HepG2 (cell line): ENCODE measurements around the gene JPT1. TPM values are rescaled to one million over a fixed set of nuclear protein-coding genes. Genes with fewer than 3 reads are reported as not detected.

Experiments used
- ADNP ChIP-seq: sonication (generic); formaldehyde crosslinking; IDR thresholded peaks from 2 replicates; pipeline ENCODE4 v1.4.0; 2020; ENCODE audit warnings: missing genetic modification reagents
- ATM ChIP-seq: fragments of 450-650 bp; IDR thresholded peaks from 2 replicates; pipeline ENCODE4 v1.7.1; 2017; ENCODE audit warnings: mild to moderate bottlenecking, borderline replicate concordance
- BORCS8-MEF2B ChIP-seq: sonication (generic); formaldehyde crosslinking; IDR thresholded peaks from 2 replicates; pipeline ENCODE4 v1.8.0; 2022; ENCODE audit warnings: mild to moderate bottlenecking, missing genetic modification reagents
- EED ChIP-seq: sonication (generic); formaldehyde crosslinking; IDR thresholded peaks from 2 replicates; pipeline ENCODE4 v1.5.0; 2020; ENCODE audit warnings: mild to moderate bottlenecking, missing genetic modification reagents
- HIVEP1 ChIP-seq: sonication (generic); formaldehyde crosslinking; IDR thresholded peaks from 2 replicates; pipeline ENCODE4 v1.4.0; 2020; ENCODE audit warnings: mild to moderate bottlenecking, missing genetic modification reagents
- IKZF4 ChIP-seq: sonication (generic); formaldehyde crosslinking; IDR thresholded peaks from 2 replicates; pipeline ENCODE4 v1.5.1; 2020; ENCODE audit warnings: borderline replicate concordance, mild to moderate bottlenecking, low read depth, missing genetic modification reagents; ENCODE audit errors: not compliant biosample characterization
- LRRFIP1 ChIP-seq: sonication (generic); formaldehyde crosslinking; conservative IDR thresholded peaks from 2 replicates; pipeline ENCODE4 v1.4.0; 2020; ENCODE audit warnings: missing genetic modification reagents
- MBNL3 ChIP-seq: fragments of 250-450 bp; sonication (Bioruptor Pico); conservative IDR thresholded peaks from 2 replicates; pipeline ENCODE4 v1.8.0; 2022; ENCODE audit warnings: mild to moderate bottlenecking, inconsistent platforms
- NFE2 ChIP-seq: sonication (generic); formaldehyde crosslinking; IDR thresholded peaks from 2 replicates; pipeline ENCODE4 v1.4.0; 2020; ENCODE audit warnings: missing genetic modification reagents
- NONO ChIP-seq, 2 experiments: fragments of 450-650 bp in 1 of 2; sonication (generic) in 1 of 2; formaldehyde crosslinking in 1 of 2; IDR thresholded peaks in 1 of 2; conservative IDR thresholded peaks in 1 of 2; 2 replicates each; pipeline versions ENCODE4 v1.6.1 to v1.8.0; 2017 to 2022; ENCODE audit warnings: mild to moderate bottlenecking in 1 of 2, missing genetic modification reagents in 1 of 2, moderate library complexity in 1 of 2
- PCBP1 ChIP-seq: fragments of 200-400 bp; formaldehyde crosslinking; IDR thresholded peaks from 2 replicates; pipeline ENCODE4 v1.6.1; 2017; ENCODE audit warnings: mild to moderate bottlenecking, low read depth, low read length, borderline replicate concordance
- RERE ChIP-seq: IDR thresholded peaks from 2 replicates; pipeline ENCODE4 v1.6.1; 2016; ENCODE audit warnings: low read depth, missing genetic modification reagents, missing compliant biosample characterization
- RFX3 ChIP-seq: IDR thresholded peaks from 2 replicates; pipeline ENCODE4 v1.6.1; 2016; ENCODE audit warnings: missing biosample characterization, missing genetic modification reagents
- TEAD2 ChIP-seq: sonication (generic); formaldehyde crosslinking; IDR thresholded peaks from 2 replicates; pipeline ENCODE4 v1.9.0; 2021; ENCODE audit warnings: missing genetic modification reagents
- TGIF2 ChIP-seq: IDR thresholded peaks from 2 replicates; pipeline ENCODE4 v1.6.1; 2016; ENCODE audit warnings: control low read depth, missing compliant biosample characterization
- TIGD3 ChIP-seq: sonication (generic); formaldehyde crosslinking; IDR thresholded peaks from 2 replicates; pipeline ENCODE4 v1.5.1; 2020; ENCODE audit warnings: mild to moderate bottlenecking, missing genetic modification reagents, borderline replicate concordance
- U2AF2 ChIP-seq: fragments of 200-400 bp; formaldehyde crosslinking; IDR thresholded peaks from 2 replicates; pipeline ENCODE4 v1.6.1; 2017; ENCODE audit warnings: low read depth, mild to moderate bottlenecking, low read length
- ZFP36L2 ChIP-seq: sonication (generic); formaldehyde crosslinking; IDR thresholded peaks from 2 replicates; pipeline ENCODE4 v1.4.0; 2020; ENCODE audit warnings: missing genetic modification reagents
- ZNF260 ChIP-seq: sonication (generic); formaldehyde crosslinking; IDR thresholded peaks from 2 replicates; pipeline ENCODE4 v1.4.0; 2020; ENCODE audit warnings: missing genetic modification reagents, low read depth, mild to moderate bottlenecking, borderline replicate concordance
- ZNF264 ChIP-seq: sonication (generic); formaldehyde crosslinking; IDR thresholded peaks from 2 replicates; pipeline ENCODE4 v1.4.0; 2020; ENCODE audit warnings: missing genetic modification reagents
- ZNF292 ChIP-seq: sonication (generic); formaldehyde crosslinking; IDR thresholded peaks from 2 replicates; pipeline ENCODE4 v1.8.1; 2022; ENCODE audit warnings: mild to moderate bottlenecking, low read depth, missing genetic modification reagents, borderline replicate concordance
- ZNF567 ChIP-seq: sonication (generic); formaldehyde crosslinking; IDR thresholded peaks from 2 replicates; pipeline ENCODE4 v1.8.1; 2023; ENCODE audit warnings: mild to moderate bottlenecking, missing genetic modification reagents, borderline replicate concordance
- ZNF790 ChIP-seq: sonication (generic); formaldehyde crosslinking; IDR thresholded peaks from 2 replicates; pipeline ENCODE4 v1.8.0; 2022; ENCODE audit warnings: missing genetic modification reagents, mild to moderate bottlenecking, borderline replicate concordance
- polyA plus RNA-seq, 8 experiments: library from polyadenylated mRNA; depleted of rRNA in 3 of 8; stranded (reverse) in 7 of 8; unstranded in 1 of 8; fragments of >200 nt; fragmentation: Illumina TruSeq in 4 of 8; extraction: Trizol in 4 of 8; gene quantifications; 2 replicates each; pipeline versions ENCODE4 v1.2.1 to v1.2.3, GENCODE V29; 2011 to 2016; ENCODE audit warnings: low read depth in 4 of 8, missing spikeins in 1 of 8, mixed read lengths in 1 of 8; ENCODE audit not compliant: insufficient read depth in 1 of 8
- total RNA-seq, 5 experiments: library from RNA; depleted of rRNA; stranded (reverse); fragments of >200 nt; fragmentation: Illumina TruSeq; extraction: Trizol; gene quantifications; 2 replicates each; pipeline ENCODE4 v1.2.3, GENCODE V29; 2016; ENCODE audit warnings: low read depth in 1 of 5

The JPT1 gene
- total and polyA plus RNA-seq, 2 of the 13 experiments (the other 11 are each of a cell fraction or from before 2014, with no cell fraction given), result 43.3 to 256 TPM

GRCh38 chr17:75087182-75087557 lies 67.1 kb downstream of the JPT1 start (continued):
- TF ChIP-seq RERE (CRISPR knock-in tag), result no peak
- no peak for TF ChIP-seq MBNL3 (CRISPR knock-in tag)
- no peak for TF ChIP-seq ZNF790 (CRISPR knock-in tag)
- no peak for TF ChIP-seq LRRFIP1 (CRISPR knock-in tag)
- no peak for TF ChIP-seq EED
- no peak for TF ChIP-seq ZFP36L2
- TF ChIP-seq ADNP (CRISPR knock-in tag), result peak; percentile 52; the same call in 1 of the 2 replicates
- TF ChIP-seq ATM, result no peak
- no peak for TF ChIP-seq TGIF2 (CRISPR knock-in tag)
- no peak for TF ChIP-seq RFX3 (CRISPR knock-in tag)
- TF ChIP-seq TEAD2 (CRISPR knock-in tag), result no peak
- TF ChIP-seq ZNF567 (CRISPR knock-in tag), result no peak
- TF ChIP-seq HIVEP1 (CRISPR knock-in tag), result no peak; the same call in 1 of the 2 replicates
- TF ChIP-seq BORCS8-MEF2B (CRISPR knock-in tag), result no peak
- no peak for TF ChIP-seq NFE2 (CRISPR knock-in tag)
- TF ChIP-seq TIGD3 (CRISPR knock-in tag), result no peak
- no peak for TF ChIP-seq ZNF264
- TF ChIP-seq PCBP1, result no peak
- no peak for TF ChIP-seq U2AF2
- TF ChIP-seq NONO (IDR thresholded peaks at IDR 0.05), result no peak
- TF ChIP-seq NONO (CRISPR knock-in tag; conservative IDR thresholded peaks at IDR 0.05), result no peak
- no peak for TF ChIP-seq ZNF260 (CRISPR knock-in tag)
- TF ChIP-seq IKZF4 (CRISPR knock-in tag), result no peak
- peak; percentile 13; the same call in 1 of the 2 replicates for TF ChIP-seq ZNF292
